H9 (cell line): ENCODE measurements around the gene TBXA2R. TPM values are rescaled to one million over a fixed set of nuclear protein-coding genes. Genes with fewer than 3 reads are reported as not detected.

Experiments
- DNase-seq: peaks from one replicate; pipeline ENCODE4 v3.0.0-alpha.2; 2017
- H2AFZ ChIP-seq: one replicate; pipeline ENCODE4 v1.6.1; 2013; ENCODE audit warnings: mild to moderate bottlenecking, low read length, control low read depth, moderate library complexity
- H2AK5ac ChIP-seq: 2 replicates; pipeline ENCODE4 v1.6.1; 2013; ENCODE audit warnings: low read length, control low read depth, mixed read lengths; ENCODE audit not compliant: insufficient read length
- H2BK120ac ChIP-seq: one replicate; pipeline ENCODE4 v1.6.1; 2013; ENCODE audit warnings: low read depth, mild to moderate bottlenecking, low read length, control low read depth, inconsistent platforms; ENCODE audit not compliant: poor library complexity, severe bottlenecking
- H2BK12ac ChIP-seq: 2 replicates; pipeline ENCODE4 v1.6.1; 2013; ENCODE audit warnings: low read length, control low read depth, mixed read lengths, low read depth; ENCODE audit not compliant: insufficient read length
- H2BK15ac ChIP-seq: 2 replicates; pipeline ENCODE4 v1.6.1; 2013; ENCODE audit warnings: low read depth, low read length, control low read depth
- H2BK20ac ChIP-seq: one replicate; pipeline ENCODE4 v1.6.1; 2013; ENCODE audit warnings: low read depth, mild to moderate bottlenecking, low read length, control low read depth, inconsistent platforms; ENCODE audit not compliant: poor library complexity, severe bottlenecking
- H2BK5ac ChIP-seq: 2 replicates; pipeline ENCODE4 v1.6.1; 2013; ENCODE audit warnings: low read length, control low read depth, mixed read lengths; ENCODE audit not compliant: insufficient read length
- H3K14ac ChIP-seq: 2 replicates; pipeline ENCODE4 v1.6.1; 2013; ENCODE audit warnings: low read length, control low read depth; ENCODE audit not compliant: insufficient read depth
- H3K18ac ChIP-seq: 2 replicates; pipeline ENCODE4 v1.6.1; 2013; ENCODE audit warnings: low read depth, mild to moderate bottlenecking, mixed read lengths, low read length, control low read depth; ENCODE audit not compliant: insufficient read length
- H3K23ac ChIP-seq: 2 replicates; pipeline ENCODE4 v1.6.1; 2013; ENCODE audit warnings: low read length, control low read depth, mixed read lengths, low read depth; ENCODE audit not compliant: insufficient read length
- H3K23me2 ChIP-seq: 2 replicates; pipeline ENCODE4 v1.6.1; 2013; ENCODE audit warnings: low read depth, mild to moderate bottlenecking, mixed read lengths, low read length, control low read depth; ENCODE audit not compliant: insufficient read length, poor library complexity, severe bottlenecking
- H3K27ac ChIP-seq: 2 replicates; pipeline ENCODE4 v1.5.1; 2013; ENCODE audit warnings: low read length, control low read depth, mixed read lengths, low read depth; ENCODE audit not compliant: insufficient read length
- H3K27me3 ChIP-seq: 2 replicates; pipeline ENCODE4 v1.6.1; 2013; ENCODE audit warnings: low read length, control low read depth, inconsistent platforms; ENCODE audit not compliant: insufficient read depth
- H3K4ac ChIP-seq: 2 replicates; pipeline ENCODE4 v1.6.1; 2013; ENCODE audit warnings: low read depth, mild to moderate bottlenecking, control low read depth, inconsistent platforms, low read length, moderate library complexity
- H3K4me1 ChIP-seq: 2 replicates; pipeline ENCODE4 v1.6.1; 2013; ENCODE audit warnings: low read length, control low read depth, inconsistent platforms; ENCODE audit not compliant: insufficient read depth
- H3K4me2 ChIP-seq: 2 replicates; pipeline ENCODE4 v1.6.1; 2013; ENCODE audit warnings: low read length, control low read depth, mixed read lengths; ENCODE audit not compliant: insufficient read length, insufficient read depth
- H3K56ac ChIP-seq: 2 replicates; pipeline ENCODE4 v1.6.1; 2013; ENCODE audit warnings: low read depth, mild to moderate bottlenecking, mixed read lengths, low read length, control low read depth; ENCODE audit not compliant: insufficient read length
- H3K79me1 ChIP-seq: 2 replicates; pipeline ENCODE4 v1.6.1; 2013; ENCODE audit warnings: low read depth, mild to moderate bottlenecking, moderate library complexity, low read length, control low read depth, inconsistent platforms; ENCODE audit not compliant: insufficient read depth, poor library complexity, severe bottlenecking
- H3K79me2 ChIP-seq: 2 replicates; pipeline ENCODE4 v1.6.1; 2013; ENCODE audit warnings: low read length, control low read depth, inconsistent platforms; ENCODE audit not compliant: insufficient read depth
- H3K9ac ChIP-seq: 2 replicates; pipeline ENCODE4 v1.6.1; 2013; ENCODE audit warnings: low read length, control low read depth, mixed read lengths; ENCODE audit not compliant: insufficient read length; ENCODE audit errors: extremely low read depth
- H3K9me3 ChIP-seq: one replicate; pipeline ENCODE4 v1.6.1; 2013; ENCODE audit warnings: low read depth, low read length, inconsistent platforms; ENCODE audit not compliant: control insufficient read depth
- H3T11ph ChIP-seq: one replicate; pipeline ENCODE4 v1.6.1; 2013; ENCODE audit warnings: mild to moderate bottlenecking, low read length, control low read depth, inconsistent platforms
- H4K20me1 ChIP-seq: one replicate; pipeline ENCODE4 v1.6.1; 2013; ENCODE audit not compliant: control insufficient read depth, insufficient read length, insufficient read depth
- H4K5ac ChIP-seq: 2 replicates; pipeline ENCODE4 v1.6.1; 2013; ENCODE audit warnings: low read depth, mild to moderate bottlenecking, mixed read lengths, low read length, control low read depth; ENCODE audit not compliant: insufficient read length
- H4K8ac ChIP-seq: replicated peaks from 2 replicates; pipeline ENCODE4 v1.6.1; 2013; ENCODE audit warnings: low read length, control low read depth, mixed read lengths, low read depth; ENCODE audit not compliant: insufficient read length
- H4K91ac ChIP-seq: 2 replicates; pipeline ENCODE4 v1.6.1; 2013; ENCODE audit warnings: low read depth, mild to moderate bottlenecking, moderate library complexity, mixed read lengths, low read length, control low read depth; ENCODE audit not compliant: insufficient read length
- H3K27ac Mint-ChIP-seq, 3 experiments: 2 replicates in 2 of 3; 3 replicates in 1 of 3; pipeline ENCODE4 v1.8.0; 2020 to 2021; ENCODE audit warnings: mixed read lengths in 3 of 3, mild to moderate bottlenecking in 1 of 3, moderate library complexity in 1 of 3
- H3K27me3 Mint-ChIP-seq: 2 replicates; pipeline ENCODE4 v1.8.0; 2021; ENCODE audit warnings: low read depth, mild to moderate bottlenecking, moderate library complexity, mixed read lengths
- H3K36me3 Mint-ChIP-seq, 3 experiments: 2 replicates in 2 of 3; 3 replicates in 1 of 3; pipeline ENCODE4 v1.8.0; 2020 to 2021; ENCODE audit warnings: low read depth in 3 of 3, mixed read lengths in 3 of 3; ENCODE audit not compliant: insufficient read depth in 1 of 3
- H3K4me1 Mint-ChIP-seq, 2 experiments: 2 replicates each; pipeline ENCODE4 v1.8.0; 2020; ENCODE audit warnings: mixed read lengths in 2 of 2
- H3K4me3 Mint-ChIP-seq, 2 experiments: 2 replicates in 1 of 2; 3 replicates in 1 of 2; pipeline ENCODE4 v1.8.0; 2020 to 2021; ENCODE audit warnings: mild to moderate bottlenecking in 2 of 2, mixed read lengths in 2 of 2, moderate library complexity in 1 of 2
- H3K9me3 Mint-ChIP-seq, 2 experiments: 2 replicates in 1 of 2; 3 replicates in 1 of 2; pipeline ENCODE4 v1.8.0; 2020; ENCODE audit warnings: mild to moderate bottlenecking in 2 of 2, mixed read lengths in 2 of 2, moderate library complexity in 1 of 2
- CTCF ChIP-seq: fragments of 200-600 bp; sonication (generic); conservative IDR thresholded peaks from 3 replicates; pipeline ENCODE4 v1.8.0; 2021; ENCODE audit warnings: antibody characterized with exemption, mild to moderate bottlenecking
- WGBS: extraction: QIAGEN DNeasy Blood & Tissue Kit; methylation state at CpG from one replicate; pipeline ENCODE4 v1.1.7; 2013; ENCODE audit warnings: missing lambda C conversion rate, low lambda C conversion rate, mixed read lengths; ENCODE audit not compliant: insufficient read length; ENCODE audit errors: extremely low coverage; 5-methylcytosine and 5-hydroxymethylcytosine counted together
- total RNA-seq: library from RNA; stranded (reverse); gene quantifications from 2 replicates; pipeline ENCODE4 v1.2.1, GENCODE V29; 2021

The TBXA2R gene
- total RNA-seq, 1 experiment from 2014 or later, result 0.63 TPM

DNA sequence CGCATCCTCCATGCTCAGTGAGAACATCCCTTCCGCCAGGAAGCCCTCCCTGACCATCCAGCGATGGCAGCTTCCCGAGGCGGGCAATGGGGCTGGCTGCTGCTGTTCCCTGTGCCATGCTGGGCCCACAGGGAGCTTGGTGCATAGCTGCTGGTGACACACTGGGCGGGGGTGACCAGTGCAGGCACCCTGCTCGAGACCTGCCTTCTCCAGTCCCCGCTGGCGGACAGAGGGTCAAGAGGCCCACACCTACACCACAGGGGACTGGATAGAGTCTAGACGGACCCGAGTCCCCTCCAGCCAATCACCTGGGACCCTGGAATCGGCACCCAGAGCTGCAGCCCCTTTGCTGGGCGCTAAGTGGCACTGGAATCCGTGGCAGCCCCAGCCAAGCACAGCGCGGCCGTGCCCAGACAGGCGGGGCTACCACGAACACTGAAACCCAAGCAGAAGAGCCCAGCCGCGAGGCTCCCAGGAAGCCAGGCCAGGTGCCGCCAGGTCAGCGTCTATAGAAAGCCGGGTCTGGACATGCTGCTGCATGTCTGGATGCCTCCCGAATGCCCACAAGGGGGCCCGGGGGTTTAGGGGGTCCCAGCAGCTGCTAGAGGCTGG lies 9.0 kb upstream of the TBXA2R start:
- DNase-seq, result no peak
- H3K56ac ChIP-seq, result no peak overlapping the region
- no peak overlapping the region for H3K23ac ChIP-seq
- no peak overlapping the region for H4K91ac ChIP-seq
- no peaks in the 10 kb centered on the region for H3K79me1 ChIP-seq
- H2AFZ ChIP-seq, result no peak overlapping the region
- Mint-ChIP-seq H3K4me1 (no peaks in the 10 kb centered on the region), H3K27me3 (no peaks in the 10 kb centered on the region), H3K27ac (no peak overlapping the region; a peak in 1 of 7 replicates), H3K36me3 (peaks cover 4 to 15% (median 13%) of the 10 kb centered on the region in 3 experiments; a peak in 5 of 7 replicates), H3K4me3 (no peak overlapping the region), H3K9me3 (no peaks in the 10 kb centered on the region)
- no peaks in the 10 kb centered on the region for H3K79me2 ChIP-seq
- no peak overlapping the region for H4K5ac ChIP-seq
- no peak overlapping the region for H2BK20ac ChIP-seq
- no CpG with 5 or more reads among the region's 26 CpGs for WGBS
- H3K9me3 ChIP-seq, result no peaks in the 10 kb centered on the region
- peaks cover 3% of the 10 kb centered on the region for H4K20me1 ChIP-seq
- H3K4me2 ChIP-seq, result no peak overlapping the region
- H2BK15ac ChIP-seq, result no peak overlapping the region
- no peak overlapping the region for H3K14ac ChIP-seq
- no peaks in the 10 kb centered on the region for H3K4me1 ChIP-seq
- H3K4ac ChIP-seq, result no peak overlapping the region
- TF ChIP-seq CTCF, result no peak
- no peaks in the 10 kb centered on the region for H3K27me3 ChIP-seq
- no peak overlapping the region for H4K8ac ChIP-seq
- no peaks in the 10 kb centered on the region for H3K23me2 ChIP-seq
- no peak overlapping the region for H3K9ac ChIP-seq
- H2AK5ac ChIP-seq, result no peak overlapping the region
- H3K18ac ChIP-seq, result no peak overlapping the region
- no peak overlapping the region for H3T11ph ChIP-seq
- no peak overlapping the region for H2BK5ac ChIP-seq
- no peak overlapping the region for H3K27ac ChIP-seq
- H2BK12ac ChIP-seq, result no peak overlapping the region
- H2BK120ac ChIP-seq, result no peak overlapping the region
